Testis (tissue), 2 donors: ENCODE results near the gene KRR1.

Source experiments
- CTCF ChIP-seq, 3 experiments: fragments of 450-650 bp in 2 of 3; fragments of 200-600 bp in 1 of 3; sonication (generic) in 1 of 3; IDR thresholded peaks; one replicate each; pipeline ENCODE4 v1.5.1; 2016 to 2019; ENCODE audit warnings: antibody characterized with exemption in 3 of 3, mild to moderate bottlenecking in 2 of 3, moderate library complexity in 1 of 3
- POLR2A ChIP-seq: fragments of 450-650 bp; IDR thresholded peaks from one replicate; pipeline ENCODE4 v1.6.1; 2017; ENCODE audit warnings: antibody characterized with exemption, mild to moderate bottlenecking, moderate library complexity

GRCh38 chr12:75503459-75503858 is 8.0 kb downstream of the KRR1 start:
- no peak for TF ChIP-seq POLR2A
- no peak for TF ChIP-seq CTCF (IDR thresholded peaks at IDR 0.05)
